Ishikawa (cell line): ENCODE results near the gene PAFAH1B2.

Experiments used
- CEBPB ChIP-seq: IDR thresholded peaks from 2 replicates; pipeline ENCODE4 v1.6.1; 2012
- CREB1 ChIP-seq: IDR thresholded peaks from 2 replicates; pipeline ENCODE4 v1.6.1; 2012; ENCODE audit warnings: low read depth
- EGR1 ChIP-seq: IDR thresholded peaks from 2 replicates; pipeline ENCODE4 v1.6.1; 2012
- EP300 ChIP-seq: IDR thresholded peaks from 2 replicates; pipeline ENCODE4 v1.6.1; 2012; ENCODE audit warnings: borderline replicate concordance
- FOXM1 ChIP-seq: IDR thresholded peaks from 2 replicates; pipeline ENCODE4 v1.6.1; 2012; ENCODE audit warnings: low read depth, borderline replicate concordance
- NFIC ChIP-seq: IDR thresholded peaks from 2 replicates; pipeline ENCODE4 v1.6.1; 2012
- RAD21 ChIP-seq: IDR thresholded peaks from 2 replicates; pipeline ENCODE4 v1.6.1; 2012; ENCODE audit warnings: low read depth
- REST ChIP-seq: IDR thresholded peaks from 2 replicates; pipeline ENCODE4 v1.6.1; 2012; ENCODE audit warnings: low read depth, mild to moderate bottlenecking
- TAF1 ChIP-seq: IDR thresholded peaks from 2 replicates; pipeline ENCODE4 v1.6.1; 2012; ENCODE audit warnings: low read depth, mild to moderate bottlenecking
- TCF12 ChIP-seq: IDR thresholded peaks from 2 replicates; pipeline ENCODE4 v1.6.1; 2012; ENCODE audit warnings: low read depth
- TEAD4 ChIP-seq: IDR thresholded peaks from 2 replicates; pipeline ENCODE4 v1.6.1; 2012
- YY1 ChIP-seq: IDR thresholded peaks from 2 replicates; pipeline ENCODE4 v1.6.1; 2012; ENCODE audit warnings: low read depth
- ZBTB7A ChIP-seq: IDR thresholded peaks from 2 replicates; pipeline ENCODE4 v1.6.1; 2012; ENCODE audit warnings: low read depth
- TF ChIP-seq, protein P1 (sequence below): IDR thresholded peaks from 2 replicates; pipeline ENCODE4 v1.6.1; 2012
- TF ChIP-seq, protein P2 (sequence below): IDR thresholded peaks from 2 replicates; pipeline ENCODE4 v1.6.1; 2012

The PAFAH1B2 gene, protein sequence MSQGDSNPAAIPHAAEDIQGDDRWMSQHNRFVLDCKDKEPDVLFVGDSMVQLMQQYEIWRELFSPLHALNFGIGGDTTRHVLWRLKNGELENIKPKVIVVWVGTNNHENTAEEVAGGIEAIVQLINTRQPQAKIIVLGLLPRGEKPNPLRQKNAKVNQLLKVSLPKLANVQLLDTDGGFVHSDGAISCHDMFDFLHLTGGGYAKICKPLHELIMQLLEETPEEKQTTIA

GRCh38 chr11:117143871-117144476 is at the start of gene PAFAH1B2:
Gene PAFAH1B2 (plus strand): TSS chr11:117144287. CDS start chr11:117152448, 8,161 bp downstream.
- peak; percentile 4; the same call in 1 of the 2 replicates for TF ChIP-seq TEAD4
- TF ChIP-seq, protein P1, sequence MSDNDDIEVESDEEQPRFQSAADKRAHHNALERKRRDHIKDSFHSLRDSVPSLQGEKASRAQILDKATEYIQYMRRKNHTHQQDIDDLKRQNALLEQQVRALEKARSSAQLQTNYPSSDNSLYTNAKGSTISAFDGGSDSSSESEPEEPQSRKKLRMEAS = peak; percentile 95
- TF ChIP-seq NFIC = peak; percentile 18
- TF ChIP-seq TAF1 = peak; percentile 79
- no peak; the same call in 1 of the 2 replicates for TF ChIP-seq TCF12
- peak; percentile 67 for TF ChIP-seq CREB1
- no peak; the same call in 1 of the 2 replicates for TF ChIP-seq EGR1

GRCh38 chr11:117094776-117095175 is 49.3 kb upstream of the PAFAH1B2 start:
- no peak for TF ChIP-seq CREB1
- no peak for TF ChIP-seq ZBTB7A
- no peak for TF ChIP-seq RAD21
- TF ChIP-seq TEAD4 = no peak
- TF ChIP-seq TAF1 = no peak
- TF ChIP-seq FOXM1 = no peak
- TF ChIP-seq, protein P2, sequence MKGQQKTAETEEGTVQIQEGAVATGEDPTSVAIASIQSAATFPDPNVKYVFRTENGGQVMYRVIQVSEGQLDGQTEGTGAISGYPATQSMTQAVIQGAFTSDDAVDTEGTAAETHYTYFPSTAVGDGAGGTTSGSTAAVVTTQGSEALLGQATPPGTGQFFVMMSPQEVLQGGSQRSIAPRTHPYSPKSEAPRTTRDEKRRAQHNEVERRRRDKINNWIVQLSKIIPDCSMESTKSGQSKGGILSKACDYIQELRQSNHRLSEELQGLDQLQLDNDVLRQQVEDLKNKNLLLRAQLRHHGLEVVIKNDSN = no peak
- no peak for TF ChIP-seq CEBPB
- TF ChIP-seq REST = no peak
- no peak for TF ChIP-seq EGR1
- TF ChIP-seq TCF12 = no peak
- TF ChIP-seq, protein P1 = no peak
- no peak for TF ChIP-seq YY1
- TF ChIP-seq EP300 = no peak
- TF ChIP-seq NFIC = no peak

DNA sequence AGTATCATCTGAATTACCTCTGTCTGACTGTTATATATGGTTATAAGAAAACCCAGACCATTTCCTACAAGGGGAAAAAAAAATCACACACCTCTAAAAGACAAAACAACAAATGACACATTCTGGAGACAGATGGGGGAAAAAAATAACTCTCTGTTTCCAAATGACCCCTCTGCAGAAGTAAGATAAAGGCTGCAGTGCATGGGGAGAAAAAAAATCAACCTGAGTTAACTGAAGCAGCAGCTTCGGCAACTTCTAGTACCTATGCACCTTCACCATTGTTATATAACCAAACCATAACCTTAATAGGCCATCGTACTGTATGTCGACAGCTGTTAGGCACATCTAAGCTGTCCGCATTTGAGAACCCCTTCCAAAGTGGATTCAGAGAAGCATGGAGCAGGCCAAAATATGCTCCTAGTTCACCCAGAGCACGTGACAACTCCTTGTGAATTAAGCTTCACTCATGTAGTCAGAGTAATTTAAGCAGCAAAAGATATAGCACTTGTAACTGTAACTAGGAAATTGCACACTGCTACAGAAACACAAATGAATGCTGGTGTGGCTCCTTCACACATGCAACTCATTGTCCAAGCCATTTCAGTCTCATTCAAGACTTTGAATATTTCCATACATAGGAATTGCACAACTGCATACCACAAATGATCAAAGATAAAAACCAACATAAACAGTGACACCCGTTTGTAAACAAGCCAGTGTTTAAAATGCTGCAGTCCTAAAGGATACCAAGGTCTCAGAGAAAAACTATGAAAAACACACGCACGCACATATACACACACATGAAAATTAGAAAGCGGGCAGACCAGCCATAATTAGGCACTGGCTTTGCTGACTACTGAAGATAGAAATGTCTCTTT is 48.6 kb upstream of the PAFAH1B2 start:
- TF ChIP-seq, protein P2 = no peak
- TF ChIP-seq TAF1 (no peak), EGR1 (no peak), CEBPB (no peak), RAD21 (no peak), EP300 (no peak), TEAD4 (no peak)

DNA sequence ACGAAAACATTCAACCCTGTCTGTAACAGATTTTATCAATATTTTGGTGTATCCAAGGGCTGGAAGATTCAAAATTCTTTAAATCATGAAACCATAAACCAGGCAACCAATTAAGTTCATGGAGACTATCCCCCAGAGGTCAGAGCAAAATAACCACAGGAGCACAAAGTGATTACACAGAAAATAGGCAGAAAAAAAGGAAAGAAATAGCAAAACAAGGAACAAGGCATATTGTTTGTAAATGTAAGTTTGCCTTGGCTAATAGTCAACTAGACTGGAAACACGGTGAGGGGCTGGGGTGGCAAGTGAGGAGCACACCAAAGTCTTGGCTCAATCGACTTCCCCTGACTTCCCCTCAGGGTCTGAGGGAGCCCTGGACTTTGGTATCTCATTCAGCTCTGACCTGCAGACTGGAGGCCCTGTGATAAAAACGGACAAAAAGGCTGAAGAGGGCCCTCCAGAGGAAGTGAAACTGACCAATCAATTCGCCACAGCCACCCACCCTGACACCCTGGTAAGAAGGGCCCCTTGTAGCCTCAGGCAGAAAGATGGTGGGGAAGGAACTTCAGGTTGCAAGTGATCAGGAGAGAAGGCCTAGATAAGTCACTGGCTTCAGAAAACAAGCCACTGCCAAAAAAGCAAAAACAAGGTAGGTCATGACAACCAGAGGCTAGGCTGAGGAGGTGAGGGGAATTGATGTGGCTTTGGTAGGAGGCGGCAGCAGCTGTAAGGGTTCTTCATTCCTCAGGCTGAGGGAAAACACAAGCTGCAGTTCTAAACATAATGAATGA is 47.7 kb upstream of the PAFAH1B2 start:
- TF ChIP-seq RAD21 (no peak), TAF1 (no peak), YY1 (no peak), CREB1 (no peak), TCF12 (no peak), ZBTB7A (no peak), CEBPB (no peak), NFIC (no peak), EGR1 (no peak), FOXM1 (no peak), EP300 (no peak), REST (no peak), TEAD4 (no peak)
- TF ChIP-seq, protein P1 = no peak
- TF ChIP-seq, protein P2 = no peak
